Measurements from ENCODE around the gene SPHK1.

DNA sequence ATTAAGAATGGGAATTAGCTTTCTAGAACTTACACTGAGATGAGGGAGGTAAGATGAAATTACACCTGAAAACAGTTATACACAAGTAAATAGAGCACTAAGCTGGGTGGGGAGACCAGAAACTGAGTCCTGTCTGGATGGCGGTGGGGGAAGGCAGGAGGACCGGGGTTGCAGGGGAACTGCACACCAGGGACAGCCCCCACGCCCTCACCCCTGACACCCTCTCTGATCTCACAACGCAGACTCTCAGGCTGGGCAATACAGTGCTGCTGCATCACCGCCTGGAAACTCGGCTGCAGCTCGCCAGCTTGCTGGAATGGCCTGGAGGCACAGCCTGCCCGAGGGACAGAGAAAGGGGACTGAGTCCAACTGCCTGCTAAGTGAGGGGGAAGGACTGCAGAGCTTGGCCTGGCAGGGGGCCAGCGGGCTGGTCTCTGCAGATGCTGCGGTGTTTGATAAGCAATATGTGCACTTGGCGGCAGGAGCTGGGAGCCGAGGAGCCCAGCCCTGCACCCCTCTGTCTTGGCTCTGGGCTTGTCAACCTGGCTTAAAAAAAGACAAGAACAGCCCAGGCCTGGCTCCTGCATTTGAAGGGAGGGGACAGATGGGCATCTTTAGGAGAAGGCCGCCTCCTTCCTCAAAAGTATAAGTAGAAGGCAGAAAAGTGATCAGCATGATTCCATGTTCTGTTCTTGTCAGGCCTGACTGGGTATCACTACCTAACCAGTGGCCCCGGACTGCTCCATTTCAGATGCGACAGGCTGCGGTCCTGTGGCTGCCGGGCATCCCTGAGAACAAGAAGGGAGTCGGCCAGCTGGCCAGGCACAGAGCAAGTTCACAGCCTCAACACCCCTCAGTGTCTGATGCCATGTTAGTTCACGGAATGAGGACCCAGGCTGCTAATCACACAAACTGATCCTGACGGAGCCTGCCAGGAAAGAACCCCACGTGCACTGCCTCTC, 30.2 kb downstream of the SPHK1 start:
- TF ChIP-seq, protein P1, sequence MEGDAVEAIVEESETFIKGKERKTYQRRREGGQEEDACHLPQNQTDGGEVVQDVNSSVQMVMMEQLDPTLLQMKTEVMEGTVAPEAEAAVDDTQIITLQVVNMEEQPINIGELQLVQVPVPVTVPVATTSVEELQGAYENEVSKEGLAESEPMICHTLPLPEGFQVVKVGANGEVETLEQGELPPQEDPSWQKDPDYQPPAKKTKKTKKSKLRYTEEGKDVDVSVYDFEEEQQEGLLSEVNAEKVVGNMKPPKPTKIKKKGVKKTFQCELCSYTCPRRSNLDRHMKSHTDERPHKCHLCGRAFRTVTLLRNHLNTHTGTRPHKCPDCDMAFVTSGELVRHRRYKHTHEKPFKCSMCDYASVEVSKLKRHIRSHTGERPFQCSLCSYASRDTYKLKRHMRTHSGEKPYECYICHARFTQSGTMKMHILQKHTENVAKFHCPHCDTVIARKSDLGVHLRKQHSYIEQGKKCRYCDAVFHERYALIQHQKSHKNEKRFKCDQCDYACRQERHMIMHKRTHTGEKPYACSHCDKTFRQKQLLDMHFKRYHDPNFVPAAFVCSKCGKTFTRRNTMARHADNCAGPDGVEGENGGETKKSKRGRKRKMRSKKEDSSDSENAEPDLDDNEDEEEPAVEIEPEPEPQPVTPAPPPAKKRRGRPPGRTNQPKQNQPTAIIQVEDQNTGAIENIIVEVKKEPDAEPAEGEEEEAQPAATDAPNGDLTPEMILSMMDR (IDR thresholded peaks at IDR 0.05 in 4 of 5, conservative IDR thresholded peaks at IDR 0.05 in 1 of 5), result no peak
- TF ChIP-seq POLR2A (IDR thresholded peaks at IDR 0.05), result no peak

Measured in gastrocnemius medialis (tissue), 4 donors.